Fibroblast of lung (primary cell): Measurements from ENCODE around the gene SCGN. TPM values are rescaled to one million over a fixed set of nuclear protein-coding genes. Genes with fewer than 3 reads are reported as not detected.

Experiments used
- DNase-seq, 2 donors: peaks; one replicate each; pipeline versions ENCODE4 v3.0.0 to v3.0.0-alpha.2; 2010; ENCODE audit warnings: low read depth in 2 of 2
- H2AFZ ChIP-seq: 2 replicates; pipeline ENCODE4 v1.5.1; 2012; ENCODE audit warnings: low read length, control low read depth, inconsistent platforms
- H3K27ac ChIP-seq: 2 replicates; pipeline ENCODE4 v1.5.1; 2011; ENCODE audit warnings: low read length, control low read depth; ENCODE audit not compliant: insufficient read depth
- H3K27me3 ChIP-seq: 2 replicates; pipeline ENCODE4 v1.5.1; 2011; ENCODE audit warnings: mild to moderate bottlenecking, low read length; ENCODE audit not compliant: control insufficient read depth, insufficient read depth
- H3K36me3 ChIP-seq: 2 replicates; pipeline ENCODE4 v1.5.1; 2011; ENCODE audit warnings: low read length; ENCODE audit not compliant: control insufficient read depth, insufficient read depth
- H3K4me1 ChIP-seq: 2 replicates; pipeline ENCODE4 v1.5.1; 2011; ENCODE audit warnings: low read length; ENCODE audit not compliant: control insufficient read depth, insufficient read depth; ENCODE audit errors: extremely low read depth
- H3K4me2 ChIP-seq: 2 replicates; pipeline ENCODE4 v1.5.1; 2011; ENCODE audit warnings: low read length, control low read depth; ENCODE audit not compliant: insufficient read depth; ENCODE audit errors: extremely low read depth
- H3K4me3 ChIP-seq, 4 experiments: fragments of 200-600 bp in 1 of 4; sonication (generic) in 1 of 4; replicated peaks in 1 of 4; 2 replicates each; pipeline ENCODE4 v1.5.1; 2011 to 2016; ENCODE audit warnings: low read length in 4 of 4, low read depth in 3 of 4, mild to moderate bottlenecking in 3 of 4, control low read depth in 2 of 4, inconsistent platforms in 1 of 4, mixed read lengths in 1 of 4; ENCODE audit not compliant: insufficient read depth in 1 of 4; ENCODE audit errors: control extremely low read depth in 1 of 4
- H3K79me2 ChIP-seq: 2 replicates; pipeline ENCODE4 v1.5.1; 2012; ENCODE audit warnings: mild to moderate bottlenecking, low read length, inconsistent platforms; ENCODE audit not compliant: control insufficient read depth, insufficient read depth
- H3K9ac ChIP-seq: 2 replicates; pipeline ENCODE4 v1.5.1; 2011; ENCODE audit warnings: mild to moderate bottlenecking, low read length, control low read depth; ENCODE audit not compliant: insufficient read depth
- H3K9me3 ChIP-seq: 2 replicates; pipeline ENCODE4 v1.5.1; 2012; ENCODE audit warnings: low read depth, low read length; ENCODE audit not compliant: control insufficient read depth, insufficient read depth
- H4K20me1 ChIP-seq: 2 replicates; pipeline ENCODE4 v1.5.1; 2011; ENCODE audit warnings: low read length; ENCODE audit not compliant: control insufficient read depth, insufficient read depth; ENCODE audit errors: extremely low read depth
- CTCF ChIP-seq, 2 donors: IDR thresholded peaks in 1 of 2; conservative IDR thresholded peaks in 1 of 2; 1 replicate in 1 of 2; 2 replicates in 1 of 2; pipeline ENCODE4 v1.5.1; 2011 to 2012; ENCODE audit warnings: low read length in 2 of 2, control low read depth in 1 of 2, inconsistent platforms in 1 of 2, low read depth in 1 of 2, mild to moderate bottlenecking in 1 of 2
- EZH2 ChIP-seq: IDR thresholded peaks from 2 replicates; pipeline ENCODE4 v1.5.1; 2012; ENCODE audit warnings: low read length, control low read depth, mild to moderate bottlenecking; ENCODE audit errors: missing control alignments
- polyA plus RNA-seq, 2 donors: library from polyadenylated mRNA; depleted of rRNA in 1 of 2; stranded (reverse) in 1 of 2; unstranded in 1 of 2; fragments of >200 nt; gene quantifications; 2 replicates each; pipeline ENCODE4 v1.2.1, GENCODE V29; 2011 to 2012; ENCODE audit warnings: missing spikeins in 1 of 2
- total RNA-seq: library from RNA; depleted of rRNA; stranded (reverse); fragments of >200 nt; gene quantifications from 2 replicates; pipeline ENCODE4 v1.2.1, GENCODE V29; 2014

SCGN gene
- total and polyA plus RNA-seq, 2 donors (not counting 1 experiment from before 2014, with no cell fraction given), result not detected

DNA sequence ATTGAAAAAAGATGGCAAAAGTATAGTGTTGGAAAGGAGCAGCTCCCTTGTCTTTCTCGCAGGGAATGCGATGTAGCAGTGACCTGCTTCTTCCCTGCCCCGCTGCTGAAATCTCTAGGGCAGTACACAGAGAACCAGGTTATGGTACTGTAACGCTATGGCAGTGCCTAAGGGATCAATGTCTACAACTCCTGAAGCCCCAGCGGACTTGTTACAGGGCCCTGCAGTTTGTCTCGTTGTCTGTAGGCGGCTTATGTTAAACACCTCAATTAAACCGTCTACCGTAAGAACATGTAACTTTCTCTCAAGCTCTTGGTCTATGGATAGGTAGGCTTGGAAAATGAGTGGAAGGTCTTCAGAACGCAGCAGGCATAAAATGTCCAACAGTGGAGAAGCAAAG, 57.7 kb downstream of the SCGN start:
- H3K9me3 ChIP-seq, result no peaks in the 10 kb centered on the region
- H3K4me2 ChIP-seq, result no peak overlapping the region
- H3K79me2 ChIP-seq, result no peaks in the 10 kb centered on the region
- no peak for DNase-seq
- no peaks in the 10 kb centered on the region for H3K4me1 ChIP-seq
- no peak overlapping the region for H2AFZ ChIP-seq
- H3K27ac ChIP-seq, result no peak overlapping the region
- TF ChIP-seq CTCF (conservative IDR thresholded peaks at IDR 0.05 in 1 of 2, IDR thresholded peaks at IDR 0.05 in 1 of 2; ENCODE audit: low read depth in 1 of 2, low read length in 2 of 2) (no peak), EZH2 (no peak)
- H3K27me3 ChIP-seq, result no peaks in the 10 kb centered on the region
- no peak overlapping the region for H3K4me3 ChIP-seq
- no peaks in the 10 kb centered on the region for H3K36me3 ChIP-seq
- H4K20me1 ChIP-seq, result no peaks in the 10 kb centered on the region
- no peak overlapping the region for H3K9ac ChIP-seq

DNA sequence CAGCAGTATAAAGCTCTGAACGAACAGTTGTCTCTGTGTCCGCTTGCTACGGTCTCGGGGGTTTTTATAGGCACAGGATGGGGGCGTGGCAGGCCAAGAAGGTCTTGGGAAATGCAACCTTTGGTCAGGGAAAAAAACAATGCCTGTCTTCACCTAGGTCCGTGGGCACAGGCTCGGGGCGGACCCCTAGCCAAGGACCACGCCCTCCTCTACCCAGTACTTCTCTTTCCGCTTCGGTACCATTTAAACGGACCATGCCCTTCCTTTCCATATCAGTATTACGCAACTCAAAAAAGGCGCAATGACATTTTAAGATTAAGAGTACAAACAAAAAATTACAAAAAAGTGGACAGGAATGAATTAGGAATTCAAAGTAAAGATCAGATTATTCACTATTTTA, 58.3 kb downstream of the SCGN start:
- no peaks in the 10 kb centered on the region for H3K27me3 ChIP-seq
- no peaks in the 10 kb centered on the region for H3K79me2 ChIP-seq
- no peak for TF ChIP-seq CTCF (conservative IDR thresholded peaks at IDR 0.05 in 1 of 2, IDR thresholded peaks at IDR 0.05 in 1 of 2; ENCODE audit: low read depth in 1 of 2, low read length in 2 of 2)
- TF ChIP-seq EZH2, result no peak

GRCh38 chr6:25713824-25714223, 61.8 kb downstream of the SCGN start:
- TF ChIP-seq CTCF (conservative IDR thresholded peaks at IDR 0.05 in 1 of 2, IDR thresholded peaks at IDR 0.05 in 1 of 2; ENCODE audit: low read depth in 1 of 2, low read length in 2 of 2) (no peak), EZH2 (no peak)
- Histone ChIP-seq H3K27me3 (no peaks in the 10 kb centered on the region), H3K4me2 (no peak overlapping the region), H3K79me2 (no peaks in the 10 kb centered on the region), H3K27ac (no peak overlapping the region), H3K9me3 (no peaks in the 10 kb centered on the region), H3K36me3 (no peaks in the 10 kb centered on the region), H3K4me3 (no peak overlapping the region), H3K4me1 (no peaks in the 10 kb centered on the region), H2AFZ (no peak overlapping the region), H4K20me1 (no peaks in the 10 kb centered on the region), H3K9ac (no peak overlapping the region)
- DNase-seq, result peak in 1 of 2 donors; percentile 1

More for the DNA sequence above, 58.3 kb downstream of the SCGN start:
- Histone ChIP-seq H3K9me3 (no peaks in the 10 kb centered on the region), H3K4me2 (no peak overlapping the region), H2AFZ (no peak overlapping the region), H3K4me3 (no peak overlapping the region), H4K20me1 (no peaks in the 10 kb centered on the region), H3K36me3 (no peaks in the 10 kb centered on the region), H3K27ac (no peak overlapping the region), H3K4me1 (no peaks in the 10 kb centered on the region), H3K9ac (no peak overlapping the region)
- no peak for DNase-seq
